ENCODE results near the gene SEMA4B. TPM values are rescaled to one million over a fixed set of nuclear protein-coding genes. Genes with fewer than 3 reads are reported as not detected.

The SEMA4B gene
- polyA plus RNA-seq, 1 donor (not counting 4 experiments of a cell fraction or from before 2014, with no cell fraction given) = 58.7 TPM

Small RNAs within 50 kb of the gene (small RNA-seq; reads per million reads assigned to genes)
- 0 reads per million in 3 experiments for gene RN7SL346P (ENCODE audit: insufficient read length in 3 of 3, low read depth in 3 of 3, low replicate concordance in 1 of 3)

Other genes with a start within 250 kb of the SEMA4B start
- 3.9 to 5.4 TPM (median 4.5 TPM) in 3 replicates for gene ZNF710, start 200.0 kb upstream of the SEMA4B start, polyA plus RNA-seq
- 23.5 to 28.3 TPM (median 27.9 TPM) in 3 replicates for gene IDH2, start 98.9 kb upstream of the SEMA4B start, polyA plus RNA-seq
- 70.9 to 83.0 TPM (median 80.6 TPM) in 3 replicates for gene CIB1, start 32.6 kb downstream of the SEMA4B start, polyA plus RNA-seq
- gene GDPGP1, start 32.9 kb downstream of the SEMA4B start, polyA plus RNA-seq = 0.92 to 2.7 TPM (median 1.0 TPM) in 3 replicates
- gene TTLL13, start 48.2 kb downstream of the SEMA4B start, polyA plus RNA-seq = 0.05 to 0.09 TPM (median 0.07 TPM) in 3 replicates
- gene NGRN, start 64.3 kb downstream of the SEMA4B start, polyA plus RNA-seq = 46.3 to 60.0 TPM (median 54.9 TPM) in 3 replicates
- 2.0 to 2.3 TPM (median 2.2 TPM) in 3 replicates for gene ZNF774, start 151.0 kb downstream of the SEMA4B start, polyA plus RNA-seq
- gene IQGAP1, start 186.9 kb downstream of the SEMA4B start, polyA plus RNA-seq = 219 to 310 TPM (median 253 TPM) in 3 replicates

Measured in keratinocyte (primary cell).